Fibroblast of lung (primary cell): ENCODE measurements around the gene UBQLN1. TPM values are rescaled to one million over a fixed set of nuclear protein-coding genes. Genes with fewer than 3 reads are reported as not detected.

ENCODE experiments used
- DNase-seq, 2 donors: peaks; one replicate each; pipeline versions ENCODE4 v3.0.0 to v3.0.0-alpha.2; 2010; ENCODE audit warnings: low read depth in 2 of 2
- H2AFZ ChIP-seq: 2 replicates; pipeline ENCODE4 v1.5.1; 2012; ENCODE audit warnings: low read length, control low read depth, inconsistent platforms
- H3K27ac ChIP-seq: 2 replicates; pipeline ENCODE4 v1.5.1; 2011; ENCODE audit warnings: low read length, control low read depth; ENCODE audit not compliant: insufficient read depth
- H3K27me3 ChIP-seq: 2 replicates; pipeline ENCODE4 v1.5.1; 2011; ENCODE audit warnings: mild to moderate bottlenecking, low read length; ENCODE audit not compliant: control insufficient read depth, insufficient read depth
- H3K36me3 ChIP-seq: 2 replicates; pipeline ENCODE4 v1.5.1; 2011; ENCODE audit warnings: low read length; ENCODE audit not compliant: control insufficient read depth, insufficient read depth
- H3K4me1 ChIP-seq: 2 replicates; pipeline ENCODE4 v1.5.1; 2011; ENCODE audit warnings: low read length; ENCODE audit not compliant: control insufficient read depth, insufficient read depth; ENCODE audit errors: extremely low read depth
- H3K4me2 ChIP-seq: 2 replicates; pipeline ENCODE4 v1.5.1; 2011; ENCODE audit warnings: low read length, control low read depth; ENCODE audit not compliant: insufficient read depth; ENCODE audit errors: extremely low read depth
- H3K4me3 ChIP-seq, 4 experiments: fragments of 200-600 bp in 1 of 4; sonication (generic) in 1 of 4; replicated peaks in 1 of 4; 2 replicates each; pipeline ENCODE4 v1.5.1; 2011 to 2016; ENCODE audit warnings: low read length in 4 of 4, low read depth in 3 of 4, mild to moderate bottlenecking in 3 of 4, control low read depth in 2 of 4, inconsistent platforms in 1 of 4, mixed read lengths in 1 of 4; ENCODE audit not compliant: insufficient read depth in 1 of 4; ENCODE audit errors: control extremely low read depth in 1 of 4
- H3K79me2 ChIP-seq: 2 replicates; pipeline ENCODE4 v1.5.1; 2012; ENCODE audit warnings: mild to moderate bottlenecking, low read length, inconsistent platforms; ENCODE audit not compliant: control insufficient read depth, insufficient read depth
- H3K9ac ChIP-seq: 2 replicates; pipeline ENCODE4 v1.5.1; 2011; ENCODE audit warnings: mild to moderate bottlenecking, low read length, control low read depth; ENCODE audit not compliant: insufficient read depth
- H3K9me3 ChIP-seq: 2 replicates; pipeline ENCODE4 v1.5.1; 2012; ENCODE audit warnings: low read depth, low read length; ENCODE audit not compliant: control insufficient read depth, insufficient read depth
- H4K20me1 ChIP-seq: 2 replicates; pipeline ENCODE4 v1.5.1; 2011; ENCODE audit warnings: low read length; ENCODE audit not compliant: control insufficient read depth, insufficient read depth; ENCODE audit errors: extremely low read depth
- CTCF ChIP-seq, 2 donors: IDR thresholded peaks in 1 of 2; conservative IDR thresholded peaks in 1 of 2; 1 replicate in 1 of 2; 2 replicates in 1 of 2; pipeline ENCODE4 v1.5.1; 2011 to 2012; ENCODE audit warnings: low read length in 2 of 2, control low read depth in 1 of 2, inconsistent platforms in 1 of 2, low read depth in 1 of 2, mild to moderate bottlenecking in 1 of 2
- EZH2 ChIP-seq: IDR thresholded peaks from 2 replicates; pipeline ENCODE4 v1.5.1; 2012; ENCODE audit warnings: low read length, control low read depth, mild to moderate bottlenecking; ENCODE audit errors: missing control alignments
- polyA plus RNA-seq, 2 donors: library from polyadenylated mRNA; depleted of rRNA in 1 of 2; stranded (reverse) in 1 of 2; unstranded in 1 of 2; fragments of >200 nt; gene quantifications; 2 replicates each; pipeline ENCODE4 v1.2.1, GENCODE V29; 2011 to 2012; ENCODE audit warnings: missing spikeins in 1 of 2
- total RNA-seq: library from RNA; depleted of rRNA; stranded (reverse); fragments of >200 nt; gene quantifications from 2 replicates; pipeline ENCODE4 v1.2.1, GENCODE V29; 2014

Gene UBQLN1
- total and polyA plus RNA-seq, 2 donors (not counting 1 experiment from before 2014, with no cell fraction given), result 130 to 141 TPM

DNA sequence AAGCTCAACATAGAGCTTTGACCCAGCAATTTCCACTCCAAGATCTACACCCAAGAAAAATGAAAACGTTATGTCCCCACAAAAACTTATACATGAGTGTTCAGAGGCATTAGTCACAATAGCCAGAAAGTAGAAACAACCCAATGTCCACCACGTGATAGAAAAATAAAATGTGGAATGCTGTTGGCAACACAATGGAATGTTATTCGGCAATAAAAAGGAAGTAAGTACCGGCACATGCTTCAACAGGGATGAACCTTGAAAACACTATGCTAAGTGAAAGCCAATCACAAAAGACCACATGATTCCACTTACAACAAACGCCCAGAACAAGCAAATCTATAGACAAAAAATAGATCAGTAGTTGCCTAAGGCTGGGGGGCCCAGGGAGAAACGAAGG lies 6.0 kb downstream of the UBQLN1 start:
- peaks cover 6% of the 10 kb centered on the region for H4K20me1 ChIP-seq
- H3K9ac ChIP-seq, result no peak overlapping the region
- peaks cover 99% of the 10 kb centered on the region for H3K79me2 ChIP-seq
- peak overlapping the region; percentile 27 for H3K27ac ChIP-seq
- no peak overlapping the region for H2AFZ ChIP-seq
- no peak overlapping the region for H3K4me3 ChIP-seq
- H3K4me1 ChIP-seq, result peaks cover 6% of the 10 kb centered on the region
- no peaks in the 10 kb centered on the region for H3K27me3 ChIP-seq
- peak overlapping the region; percentile 19 for H3K4me2 ChIP-seq
- TF ChIP-seq EZH2, result no peak
- TF ChIP-seq CTCF (conservative IDR thresholded peaks at IDR 0.05 in 1 of 2, IDR thresholded peaks at IDR 0.05 in 1 of 2; ENCODE audit: low read depth in 1 of 2, low read length in 2 of 2), result no peak
- H3K36me3 ChIP-seq, result no peaks in the 10 kb centered on the region
- peak; percentile 48 to 84 for DNase-seq
- no peaks in the 10 kb centered on the region for H3K9me3 ChIP-seq

DNA sequence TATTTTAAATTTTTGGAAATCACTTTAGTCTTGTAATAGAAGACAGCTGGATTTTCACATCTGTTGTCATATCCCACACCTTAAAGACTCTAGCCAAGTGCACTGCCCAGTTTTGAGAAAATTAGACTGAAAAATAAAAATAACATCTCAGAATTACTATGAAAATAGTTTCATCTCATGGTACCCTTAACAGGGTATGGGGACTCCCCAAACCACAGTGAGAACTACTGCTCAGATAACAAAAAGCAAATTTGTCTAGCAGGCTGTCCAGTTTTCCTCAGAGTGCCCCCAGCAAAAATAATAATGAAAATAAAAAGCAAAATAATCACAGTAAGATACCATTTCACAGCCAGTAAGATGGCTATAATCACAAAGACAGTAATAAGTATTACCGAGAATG lies 6.5 kb downstream of the UBQLN1 start:
- peak overlapping the region; percentile 19 for H3K4me2 ChIP-seq
- no peak overlapping the region for H3K4me3 ChIP-seq
- H3K36me3 ChIP-seq, result no peaks in the 10 kb centered on the region
- DNase-seq, result no peak
- H3K9ac ChIP-seq, result no peak overlapping the region
- peaks cover 6% of the 10 kb centered on the region for H3K4me1 ChIP-seq
- H4K20me1 ChIP-seq, result peaks cover 6% of the 10 kb centered on the region
- H3K9me3 ChIP-seq, result no peaks in the 10 kb centered on the region
- no peak overlapping the region for H2AFZ ChIP-seq
- H3K27ac ChIP-seq, result no peak overlapping the region
- TF ChIP-seq EZH2 (no peak), CTCF (conservative IDR thresholded peaks at IDR 0.05 in 1 of 2, IDR thresholded peaks at IDR 0.05 in 1 of 2; ENCODE audit: low read depth in 1 of 2, low read length in 2 of 2) (no peak)
- peaks cover 99% of the 10 kb centered on the region for H3K79me2 ChIP-seq
- no peaks in the 10 kb centered on the region for H3K27me3 ChIP-seq

- Histone ChIP-seq H3K79me2 (peaks cover 99% of the 10 kb centered on the region), H2AFZ (no peak overlapping the region), H3K27ac (no peak overlapping the region), H3K4me3 (no peak overlapping the region), H3K36me3 (no peaks in the 10 kb centered on the region), H3K9ac (no peak overlapping the region), H3K4me1 (peaks cover 3% of the 10 kb centered on the region), H3K27me3 (no peaks in the 10 kb centered on the region), H4K20me1 (peaks cover 2% of the 10 kb centered on the region), H3K4me2 (no peak overlapping the region), H3K9me3 (no peaks in the 10 kb centered on the region)
- no peak for DNase-seq
- TF ChIP-seq EZH2, result no peak
- TF ChIP-seq CTCF (conservative IDR thresholded peaks at IDR 0.05 in 1 of 2, IDR thresholded peaks at IDR 0.05 in 1 of 2; ENCODE audit: low read depth in 1 of 2, low read length in 2 of 2), result no peak
Measured at GRCh38 chr9:83699615-83700014, 8.1 kb downstream of the UBQLN1 start.
